HG03575 (cell line): ENCODE measurements around the gene TNFRSF12A.

Source experiments
- ATAC-seq: cut with Tn5 transposase; IDR thresholded peaks from one replicate; pipeline ENCODE4 v1.9.1; 2021; ENCODE audit not compliant: unreplicated experiment, insufficient number of reproducible peaks, low FRiP score; ENCODE audit errors: extremely low read depth

The TNFRSF12A gene

GRCh38 chr16:3022684-3023414 is 2.7 kb downstream of the TNFRSF12A start:
- ATAC-seq, result no peak

DNA sequence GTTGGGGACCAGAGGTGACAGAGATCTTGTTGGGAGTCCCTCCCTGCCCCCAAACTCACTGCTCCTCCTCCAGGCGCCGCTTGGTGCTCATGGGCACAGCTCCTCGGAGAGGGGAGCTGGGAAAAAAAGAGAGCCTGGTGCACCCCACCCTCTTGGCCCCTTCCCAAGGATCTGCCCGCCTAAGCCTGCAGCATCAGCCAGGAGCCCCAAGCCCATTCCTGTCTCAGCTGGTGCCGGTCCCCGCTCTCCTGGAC is 3.2 kb downstream of the TNFRSF12A start:
- no peak for ATAC-seq

- ATAC-seq, result no peak
These were observed 3.7 kb downstream of the TNFRSF12A start, which contains the start of the genes HCFC1R1 and THOC6 for GRCh38 chr16:3023669-3024478. Gene HCFC1R1 (minus strand): TSS chr16:3023942. CDS start chr16:3023941, 1 bp downstream. Gene THOC6 (plus strand): TSS chr16:3024035. CDS start chr16:3024327, 292 bp downstream.

DNA sequence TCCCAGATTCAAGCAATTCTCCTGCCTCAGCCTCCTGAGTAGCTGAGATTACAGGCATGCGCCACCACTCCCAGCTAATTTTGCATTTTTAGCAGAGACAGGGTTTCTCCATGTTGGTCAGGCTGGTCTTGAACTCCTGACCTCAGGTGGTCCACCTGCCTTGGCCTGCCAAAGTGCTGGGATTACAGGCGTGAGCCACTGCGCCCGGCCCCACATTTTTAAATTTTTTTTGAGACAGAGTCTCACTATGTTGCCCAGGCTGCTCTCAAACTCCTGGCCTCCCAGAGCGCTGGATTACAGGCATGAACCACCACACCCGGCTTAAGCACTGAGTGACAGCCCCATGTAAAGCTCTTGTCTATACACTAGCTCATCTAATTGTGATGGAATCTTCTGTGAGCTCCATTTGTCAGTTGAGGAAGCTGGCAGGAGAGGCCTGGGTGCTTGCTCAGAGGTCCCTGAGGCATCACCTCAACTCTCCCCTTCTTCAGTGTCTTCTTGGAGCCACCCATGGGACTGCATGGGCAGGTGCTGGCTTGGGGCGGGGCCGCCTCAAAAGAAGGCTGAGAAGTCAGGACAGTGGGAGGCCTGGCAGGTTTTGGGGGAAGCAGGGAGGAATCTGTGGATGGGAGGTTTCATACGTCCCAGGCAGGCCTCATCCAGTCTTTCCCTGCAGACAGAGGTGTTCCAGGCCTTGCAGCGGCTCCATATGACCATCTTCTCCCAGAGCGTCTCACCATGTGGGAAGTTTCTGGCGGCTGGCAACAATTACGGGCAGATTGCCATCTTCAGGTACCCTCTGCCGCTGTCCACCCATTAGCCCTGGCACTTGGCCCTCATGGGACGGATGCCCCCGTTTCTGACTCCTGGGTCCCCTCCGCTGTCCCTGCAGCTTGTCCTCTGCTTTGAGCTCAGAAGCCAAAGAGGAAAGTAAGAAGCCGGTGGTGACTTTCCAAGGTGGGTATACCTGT is 5.1 kb downstream of the TNFRSF12A start:
- no peak for ATAC-seq

GRCh38 chr16:3026003-3026378 is 5.8 kb downstream of the TNFRSF12A start:
- no peak for ATAC-seq

DNA sequence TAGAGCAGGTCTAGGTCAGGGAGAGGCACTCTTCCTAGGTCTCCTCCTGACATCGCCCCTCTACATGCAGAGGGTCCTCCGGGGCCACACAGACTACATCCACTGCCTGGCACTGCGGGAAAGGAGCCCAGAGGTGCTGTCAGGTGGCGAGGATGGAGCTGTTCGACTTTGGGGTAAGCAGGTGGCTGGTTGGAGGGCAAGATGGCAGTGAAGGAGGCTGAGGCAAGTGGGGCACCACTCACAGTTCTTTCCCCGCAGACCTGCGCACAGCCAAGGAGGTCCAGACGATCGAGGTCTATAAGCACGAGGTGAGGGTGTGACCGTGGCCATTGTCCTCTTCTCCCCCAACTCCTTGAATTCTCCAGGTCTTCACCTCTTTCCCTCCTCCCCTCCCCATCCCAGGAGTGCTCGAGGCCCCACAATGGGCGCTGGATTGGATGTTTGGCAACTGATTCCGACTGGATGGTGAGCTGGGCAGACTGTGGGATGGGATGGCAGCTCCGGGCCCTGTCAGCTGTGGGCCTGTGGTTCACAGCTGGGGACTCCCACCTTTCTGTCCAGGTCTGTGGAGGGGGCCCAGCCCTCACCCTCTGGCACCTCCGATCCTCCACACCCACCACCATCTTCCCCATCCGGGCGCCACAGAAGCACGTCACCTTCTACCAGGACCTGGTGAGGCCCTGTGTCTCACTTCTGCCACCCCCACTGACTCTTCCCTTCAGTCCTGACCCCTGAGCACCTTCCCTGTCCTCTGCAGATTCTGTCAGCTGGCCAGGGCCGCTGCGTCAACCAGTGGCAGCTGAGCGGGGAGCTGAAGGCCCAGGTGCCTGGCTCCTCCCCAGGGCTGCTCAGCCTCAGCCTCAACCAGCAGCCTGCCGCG is 6.7 kb downstream of the TNFRSF12A start:
- ATAC-seq, result no peak

GRCh38 chr16:3027489-3027795 is 7.3 kb downstream of the TNFRSF12A start:
- no peak for ATAC-seq

DNA sequence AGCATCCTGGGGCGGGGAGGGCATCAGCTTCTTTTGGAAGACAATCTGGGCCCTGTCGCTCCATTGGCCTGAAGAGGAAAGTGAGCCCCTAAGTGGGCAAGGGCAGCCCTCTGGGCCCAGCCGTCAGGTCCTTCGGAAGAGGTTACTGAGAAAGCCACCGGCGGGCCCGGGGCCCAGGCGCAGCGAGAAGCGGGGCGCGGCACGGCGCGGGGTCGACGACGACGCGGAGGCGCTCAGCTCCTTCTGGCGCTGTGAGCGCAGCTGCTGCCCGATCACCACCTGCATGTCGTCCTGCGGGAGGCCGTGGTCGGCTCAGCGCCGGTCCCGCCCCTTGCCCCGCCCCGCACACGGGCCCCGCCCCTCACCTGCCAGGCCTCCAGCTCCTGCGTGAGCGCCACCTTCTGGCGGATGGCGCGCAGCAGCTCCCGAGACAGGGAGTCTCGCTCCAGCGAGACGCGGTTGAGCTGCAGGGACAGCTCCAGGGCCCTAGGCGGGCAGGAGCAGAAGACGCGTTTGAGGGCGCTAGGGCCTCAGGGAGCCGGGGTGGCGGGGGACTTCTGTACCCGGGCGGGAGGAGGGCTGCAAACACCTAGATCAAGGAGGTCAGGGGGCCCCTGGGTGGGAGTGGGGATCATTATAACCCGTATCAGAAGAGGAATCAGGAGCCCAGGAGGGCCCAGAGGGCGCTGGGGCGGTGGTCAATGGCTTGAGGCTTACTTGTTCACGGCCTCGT is 8.0 kb downstream of the TNFRSF12A start:
- ATAC-seq, result no peak

GRCh38 chr16:3028716-3029319 is 8.7 kb downstream of the TNFRSF12A start:
- no peak for ATAC-seq

- no peak for ATAC-seq
These were observed 9.5 kb downstream of the TNFRSF12A start for GRCh38 chr16:3029491-3030221.

DNA sequence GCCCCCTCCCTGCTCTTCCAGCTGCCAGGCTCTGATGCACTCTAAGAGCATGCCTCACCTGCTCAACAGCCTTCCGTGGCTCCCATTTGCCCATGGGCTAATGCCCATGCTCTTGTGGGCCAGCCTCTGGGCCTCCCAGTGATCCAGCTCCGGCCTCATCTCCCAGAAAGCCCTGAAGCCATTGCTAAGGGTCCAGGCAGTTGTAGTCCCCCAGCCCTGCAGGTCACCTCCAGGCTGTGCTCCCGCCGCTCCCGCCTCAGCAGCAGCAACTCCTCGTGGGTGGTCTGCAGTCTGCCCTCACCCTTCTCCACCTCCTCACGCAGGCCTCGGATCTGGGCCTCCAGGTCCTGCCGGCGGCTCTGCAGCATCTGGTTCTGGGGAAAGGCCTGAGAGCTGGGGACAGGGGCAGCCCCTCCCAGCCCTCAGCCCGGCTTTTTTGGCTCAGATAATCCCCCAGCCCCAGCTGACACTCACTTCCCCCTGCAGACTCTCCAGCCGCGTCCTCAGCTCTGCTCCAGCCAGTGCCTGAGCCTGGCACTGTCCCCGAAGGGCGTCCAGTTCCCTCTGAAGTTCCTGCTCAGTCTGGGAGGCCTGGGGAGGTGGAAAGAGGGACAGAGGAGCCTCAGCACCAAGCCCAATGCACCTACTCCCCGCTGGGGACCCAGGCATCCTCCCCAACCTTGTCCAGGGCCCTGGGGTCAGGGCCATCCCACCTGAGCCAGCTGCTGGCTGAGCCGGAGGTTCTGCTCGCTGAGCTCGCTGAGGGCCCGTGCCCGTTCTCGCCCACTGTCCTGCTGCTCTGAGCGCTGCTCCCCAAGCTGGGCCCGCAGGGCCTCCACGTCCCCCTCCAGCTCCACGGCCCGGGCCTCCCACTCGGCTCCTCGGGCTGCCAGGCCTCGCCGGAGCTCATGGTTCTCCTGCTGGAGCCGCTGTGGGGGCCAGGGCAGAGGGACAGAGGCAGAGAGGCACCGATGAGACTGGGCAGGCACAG is 10.3 kb downstream of the TNFRSF12A start:
- no peak for ATAC-seq

GRCh38 chr16:3032624-3033023 is 12.5 kb downstream of the TNFRSF12A start:
- no peak for ATAC-seq

DNA sequence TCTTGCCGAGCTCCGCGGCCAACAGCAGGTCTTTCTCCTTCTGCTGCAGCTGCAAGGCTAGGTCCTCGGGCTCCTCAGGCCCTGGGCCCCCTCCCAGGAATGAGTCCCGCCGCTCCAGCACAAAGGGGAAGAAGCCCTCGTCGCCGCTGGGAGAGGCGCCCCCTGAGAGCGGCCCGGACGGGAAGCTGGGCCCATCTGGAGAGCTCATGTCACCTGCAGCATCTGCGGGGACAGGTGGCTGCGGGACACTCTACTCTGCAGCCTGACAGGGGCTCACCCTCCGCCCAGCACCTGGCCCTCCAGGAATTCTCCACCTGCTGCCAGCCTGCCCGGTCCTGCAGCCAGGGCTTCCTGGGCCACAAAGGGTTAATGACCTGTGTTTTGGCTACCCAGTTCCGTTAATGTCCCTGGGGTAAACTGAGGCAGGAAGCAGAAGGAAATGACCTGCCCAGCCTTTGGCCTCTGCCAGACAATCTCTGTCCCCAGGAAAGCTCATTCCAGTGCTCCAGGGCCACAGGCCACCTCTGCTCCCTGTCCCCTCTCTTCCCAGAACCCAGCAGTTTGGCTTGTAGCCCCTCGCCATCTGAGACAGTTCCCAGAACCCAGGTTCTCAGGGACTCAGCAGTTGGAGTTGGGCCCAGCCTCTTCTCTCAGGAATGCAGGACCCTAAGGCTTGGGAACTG is 15.3 kb downstream of the TNFRSF12A start:
- ATAC-seq, result no peak

DNA sequence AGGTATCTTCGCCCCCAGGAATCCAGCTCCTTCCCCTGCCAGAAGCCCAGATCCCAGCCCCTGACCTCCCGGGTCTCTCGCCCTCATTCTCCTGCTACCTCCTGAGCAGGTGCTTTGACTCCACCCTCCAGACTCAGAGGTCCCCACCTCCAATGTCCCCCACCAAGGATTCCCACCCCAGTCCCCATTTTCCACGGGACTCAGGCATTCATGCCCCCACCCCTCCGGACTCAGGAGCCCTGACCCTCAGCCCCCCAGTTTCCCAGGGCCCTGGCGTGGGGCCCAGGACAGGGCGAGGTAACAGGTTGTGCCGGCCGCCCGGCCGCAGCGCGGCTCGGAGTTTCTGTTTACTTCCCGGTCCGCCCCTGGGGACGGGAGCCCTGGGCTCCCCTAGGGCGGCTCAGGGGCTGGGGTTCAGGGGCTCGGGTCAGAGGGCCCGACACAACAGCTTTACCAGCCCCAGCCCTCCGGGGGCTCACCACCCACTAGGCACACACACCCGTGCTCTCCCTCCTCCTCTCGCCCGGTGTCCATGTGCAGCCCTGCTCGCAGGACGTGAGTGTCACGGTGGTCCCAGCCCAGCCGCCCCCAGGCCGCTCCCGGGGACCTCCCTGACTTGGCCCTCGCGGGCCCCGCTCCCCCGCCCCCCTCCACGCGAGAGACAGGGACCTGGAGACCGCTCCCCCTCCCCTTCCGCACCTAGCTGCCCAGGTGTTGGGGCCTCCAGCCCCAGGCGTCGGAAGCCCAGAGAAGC is 16.0 kb downstream of the TNFRSF12A start:
- ATAC-seq, result no peak
